GM21390 (cell line): ENCODE data around the gene EPC2.

Experiments used
- ATAC-seq: cut with Tn5 transposase; IDR thresholded peaks from one replicate; pipeline ENCODE4 v1.9.1; 2021; ENCODE audit not compliant: unreplicated experiment

The EPC2 gene, protein sequence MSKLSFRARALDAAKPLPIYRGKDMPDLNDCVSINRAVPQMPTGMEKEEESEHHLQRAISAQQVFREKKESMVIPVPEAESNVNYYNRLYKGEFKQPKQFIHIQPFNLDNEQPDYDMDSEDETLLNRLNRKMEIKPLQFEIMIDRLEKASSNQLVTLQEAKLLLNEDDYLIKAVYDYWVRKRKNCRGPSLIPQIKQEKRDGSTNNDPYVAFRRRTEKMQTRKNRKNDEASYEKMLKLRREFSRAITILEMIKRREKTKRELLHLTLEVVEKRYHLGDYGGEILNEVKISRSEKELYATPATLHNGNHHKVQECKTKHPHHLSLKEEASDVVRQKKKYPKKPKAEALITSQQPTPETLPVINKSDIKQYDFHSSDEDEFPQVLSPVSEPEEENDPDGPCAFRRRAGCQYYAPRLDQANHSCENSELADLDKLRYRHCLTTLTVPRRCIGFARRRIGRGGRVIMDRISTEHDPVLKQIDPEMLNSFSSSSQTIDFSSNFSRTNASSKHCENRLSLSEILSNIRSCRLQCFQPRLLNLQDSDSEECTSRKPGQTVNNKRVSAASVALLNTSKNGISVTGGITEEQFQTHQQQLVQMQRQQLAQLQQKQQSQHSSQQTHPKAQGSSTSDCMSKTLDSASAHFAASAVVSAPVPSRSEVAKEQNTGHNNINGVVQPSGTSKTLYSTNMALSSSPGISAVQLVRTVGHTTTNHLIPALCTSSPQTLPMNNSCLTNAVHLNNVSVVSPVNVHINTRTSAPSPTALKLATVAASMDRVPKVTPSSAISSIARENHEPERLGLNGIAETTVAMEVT

DNA sequence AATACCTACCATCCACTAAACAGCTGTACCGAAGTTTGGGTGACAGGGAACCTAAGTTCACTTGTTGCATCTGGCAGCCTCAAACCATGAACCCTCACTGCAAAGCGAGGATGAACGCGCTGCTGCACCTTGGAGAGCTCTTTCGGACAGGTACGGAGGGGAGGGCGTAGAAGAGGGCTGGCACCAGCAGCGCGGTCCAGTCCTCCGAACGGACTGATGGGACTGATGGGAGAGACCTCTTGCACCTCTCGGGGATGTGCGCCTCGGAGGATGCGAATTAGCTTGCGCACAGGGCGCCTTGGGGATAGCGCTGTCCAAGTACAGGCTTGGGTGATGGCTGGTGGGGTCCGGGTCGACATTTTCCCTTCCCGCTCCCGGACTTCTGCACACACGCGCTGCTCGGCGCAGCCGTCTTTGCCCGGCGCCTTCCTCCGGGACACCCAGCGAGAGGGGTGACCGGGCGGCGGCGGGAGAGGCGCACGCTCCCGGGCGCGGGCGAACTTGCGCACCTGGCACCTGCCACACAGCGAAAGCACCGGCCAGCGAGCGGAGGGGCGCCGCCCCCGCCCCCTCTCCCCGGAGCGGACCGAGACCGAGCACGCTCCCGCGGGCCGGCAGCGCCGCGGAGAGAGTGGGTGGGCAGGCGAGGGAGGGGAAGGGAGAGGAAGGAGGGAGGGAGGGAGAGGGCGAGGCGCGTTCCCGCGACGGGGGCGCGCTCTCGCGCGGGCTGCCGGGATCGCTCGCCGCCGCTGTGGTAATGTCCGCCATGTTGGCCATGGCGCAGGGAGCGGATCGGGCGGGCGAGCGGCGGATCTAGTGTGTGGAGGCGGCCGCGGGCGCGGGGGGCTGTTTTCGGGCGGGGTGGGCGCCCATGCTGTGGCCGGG, at the start of gene EPC2:
Gene EPC2, plus strand, starts transcription at position 754 of the 885 bp plus-strand sequence. CDS start 267 bp downstream, outside the sequence.
- ATAC-seq: peak; percentile 56

DNA sequence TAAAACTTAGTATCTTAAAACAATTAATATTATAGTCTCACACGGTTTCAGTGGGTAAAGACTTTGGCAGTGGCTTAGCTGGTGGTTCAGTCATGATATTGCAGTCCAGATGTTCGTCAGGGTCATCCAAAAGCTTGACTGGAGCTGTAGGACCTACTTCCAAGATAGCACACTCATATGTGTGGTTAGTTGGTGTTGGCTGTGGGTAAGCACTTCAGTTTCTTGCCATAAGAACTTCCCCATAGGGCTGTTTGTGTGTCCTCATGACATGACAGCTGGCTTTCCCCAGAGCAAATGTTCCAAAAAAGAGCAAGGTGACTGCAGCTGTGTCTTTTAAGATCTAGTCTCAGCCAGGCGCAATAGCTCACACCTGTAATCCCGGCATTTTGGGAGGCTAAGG, 48.5 kb upstream of the EPC2 start:
- ATAC-seq: no peak

DNA sequence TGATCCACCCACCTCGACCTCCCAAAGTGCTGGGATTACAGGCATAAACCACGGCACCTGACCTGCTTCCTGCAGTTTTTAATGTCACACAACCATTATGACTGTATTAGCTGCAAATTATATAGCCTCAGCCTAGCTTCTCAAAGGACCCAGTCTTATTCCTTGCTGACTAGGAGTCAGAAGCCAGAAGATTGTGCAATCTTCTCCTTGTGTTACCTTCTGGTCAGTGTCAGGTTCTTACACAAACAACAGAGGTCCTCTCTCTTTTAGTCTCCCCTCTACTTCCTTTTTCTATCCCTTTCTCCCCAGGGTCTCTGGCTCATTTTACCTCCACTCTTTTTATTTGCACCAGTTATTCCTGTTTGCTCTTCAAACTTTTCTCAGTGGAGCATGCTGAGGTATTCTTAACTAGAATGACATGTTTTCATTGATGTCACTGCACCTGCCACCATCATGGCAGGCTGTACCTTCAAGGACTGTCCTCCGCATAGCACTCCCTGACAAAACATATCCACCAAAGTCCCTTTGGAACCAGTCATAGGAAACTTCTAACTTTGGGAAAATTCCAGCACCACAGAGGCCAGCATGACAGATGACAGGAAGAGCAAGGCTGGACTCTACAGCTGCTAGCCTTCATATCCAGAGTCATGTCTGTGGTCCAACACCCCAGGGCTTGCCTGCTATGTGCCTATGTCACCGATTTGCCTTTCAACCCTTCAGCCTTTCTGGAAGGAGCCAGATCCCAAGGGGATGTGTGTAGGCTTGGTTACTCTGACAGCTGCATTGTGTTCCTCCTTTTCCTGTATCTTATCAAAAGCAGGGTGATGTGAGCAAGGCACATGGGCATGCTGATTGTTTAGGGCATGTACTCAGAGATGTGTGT, 45.2 kb upstream of the EPC2 start:
- no peak for ATAC-seq

DNA sequence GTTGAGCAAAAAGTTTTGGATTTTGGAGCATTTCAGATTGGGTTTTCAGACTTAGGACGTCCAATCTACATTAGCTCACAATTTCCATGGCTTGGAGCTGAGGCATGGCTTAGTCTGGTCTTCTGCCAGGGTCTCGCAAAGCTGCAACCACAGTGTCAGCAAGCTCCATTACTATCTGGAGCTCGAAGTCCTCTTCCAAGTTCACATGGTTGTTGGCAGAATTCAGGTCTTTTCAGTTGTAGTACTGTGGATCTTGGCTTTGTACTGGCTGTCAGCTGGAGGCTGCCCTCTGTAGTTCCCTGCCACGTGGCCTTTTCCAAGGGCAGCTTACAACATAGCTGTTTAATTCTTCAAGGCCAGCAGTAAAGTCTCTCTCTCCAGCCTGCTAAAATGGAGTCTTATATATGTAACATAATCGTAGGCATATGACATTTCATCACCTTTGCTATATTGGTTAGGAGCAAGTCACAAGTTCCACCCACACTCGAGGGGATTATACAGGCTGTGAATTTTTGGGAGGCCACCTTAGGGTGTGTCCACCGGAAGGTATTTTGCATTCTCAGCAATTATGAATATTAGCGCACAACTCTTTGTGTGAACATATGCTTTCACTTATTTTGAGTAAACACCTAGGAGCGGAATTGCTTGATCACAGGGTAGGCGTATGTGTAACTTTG, 41.5 kb upstream of the EPC2 start:
- ATAC-seq: peak; percentile 1

DNA sequence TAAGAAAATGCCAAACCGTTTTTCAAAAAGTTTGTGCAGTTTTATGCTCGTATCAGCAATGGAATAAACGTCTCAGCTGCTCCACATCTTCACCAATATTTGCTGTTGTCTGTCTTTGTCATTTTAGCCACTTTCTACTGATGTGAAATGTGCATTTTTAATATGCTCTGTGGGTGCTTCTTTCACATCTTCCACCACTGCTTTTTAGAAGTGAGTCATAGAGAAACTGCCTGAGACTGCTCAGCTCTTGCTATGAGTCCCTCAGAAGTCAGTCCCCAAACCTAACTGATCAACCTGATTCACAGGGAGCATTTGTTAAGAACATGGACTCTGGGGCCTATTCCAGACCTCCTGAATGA, 41.0 kb upstream of the EPC2 start:
- ATAC-seq: peak; percentile 100

DNA sequence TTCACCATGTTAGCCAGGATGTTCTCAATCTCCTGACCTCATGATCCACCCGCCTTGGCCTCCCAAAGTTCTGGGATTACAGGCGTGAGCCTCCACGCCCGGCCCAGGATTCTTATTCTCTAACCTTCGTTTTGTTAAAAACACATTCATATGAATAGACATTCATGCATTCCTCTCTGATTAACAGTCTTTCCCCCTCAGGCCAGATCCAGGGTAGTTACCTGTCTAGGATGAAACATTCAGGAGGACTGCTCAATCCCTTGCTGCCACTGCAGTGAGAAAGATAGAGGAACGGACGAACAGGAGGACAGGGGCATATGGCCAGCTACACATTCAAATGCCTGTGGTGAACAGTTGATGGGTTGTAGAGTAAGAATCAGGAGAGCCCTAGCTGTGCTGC, 39.6 kb upstream of the EPC2 start:
- ATAC-seq: no peak

DNA sequence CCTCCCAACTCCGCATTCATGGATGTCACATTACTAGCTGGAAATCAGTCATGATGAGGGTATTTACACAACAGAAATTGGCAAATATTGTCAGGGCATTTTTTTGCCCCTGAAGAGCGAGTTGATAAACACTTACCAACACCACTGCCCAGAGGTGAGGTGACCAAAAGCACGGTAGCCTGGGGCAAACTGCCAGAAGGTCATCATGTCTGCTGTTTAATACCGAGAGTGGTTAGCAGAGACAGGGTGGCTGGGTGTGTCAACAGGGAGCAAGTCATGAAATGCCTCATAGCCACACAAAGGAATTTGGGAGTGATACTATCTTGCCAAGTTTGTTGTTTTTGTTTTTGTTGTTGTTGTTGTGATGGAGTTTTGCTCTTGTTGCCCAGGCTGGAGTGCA, 37.0 kb upstream of the EPC2 start:
- no peak for ATAC-seq

DNA sequence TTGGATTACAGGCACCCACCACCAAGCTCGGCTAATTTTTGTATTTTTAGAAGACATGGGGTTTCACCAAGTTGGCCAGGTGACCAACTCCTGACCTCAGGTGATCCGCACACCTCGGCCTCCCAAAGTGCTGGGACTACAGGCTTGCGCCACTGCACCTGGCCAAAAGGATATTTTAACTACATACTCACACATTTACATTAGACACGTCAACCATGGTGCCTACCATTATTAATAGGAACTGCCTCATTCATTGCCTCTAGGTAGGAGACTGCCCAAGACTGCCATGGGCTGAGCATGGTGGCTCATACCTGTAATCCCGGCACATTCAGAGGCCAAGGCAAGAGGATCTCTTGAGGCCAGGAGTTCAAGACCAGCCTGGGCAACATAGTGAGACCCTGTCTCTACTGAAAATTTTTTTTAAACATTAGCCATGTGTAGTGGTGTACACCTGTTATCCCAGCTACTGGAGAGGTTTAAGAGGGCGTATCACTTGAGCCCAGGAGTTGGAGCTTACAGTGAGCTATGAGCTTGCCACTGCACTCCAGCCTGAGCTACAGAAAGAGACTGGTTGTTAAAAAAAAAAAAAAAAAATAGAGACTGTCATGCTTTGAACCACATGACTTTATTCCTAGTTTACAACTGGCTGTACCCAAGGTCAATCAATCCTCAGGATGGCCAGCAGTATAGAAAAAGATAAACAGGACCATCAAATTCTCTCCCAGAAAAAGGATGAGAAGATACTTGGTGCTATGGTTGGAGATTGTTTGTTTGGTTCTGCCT, 31.1 kb upstream of the EPC2 start:
- no peak for ATAC-seq

DNA sequence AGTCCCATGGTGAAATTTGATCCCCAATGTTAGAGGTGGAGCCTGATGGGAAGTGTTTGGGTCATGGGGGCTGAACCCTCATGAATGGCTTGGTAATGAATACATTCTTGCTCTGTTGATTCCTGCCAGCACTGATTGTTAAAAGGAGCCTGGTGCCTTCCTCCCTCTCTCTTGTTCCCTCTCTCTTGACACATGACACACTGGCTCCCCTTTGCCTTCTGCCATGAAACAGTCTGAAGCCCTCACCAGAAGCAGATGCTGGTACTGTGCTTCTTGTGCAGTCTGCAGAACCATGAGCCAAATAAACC, 30.6 kb upstream of the EPC2 start:
- ATAC-seq: peak; percentile 14

DNA sequence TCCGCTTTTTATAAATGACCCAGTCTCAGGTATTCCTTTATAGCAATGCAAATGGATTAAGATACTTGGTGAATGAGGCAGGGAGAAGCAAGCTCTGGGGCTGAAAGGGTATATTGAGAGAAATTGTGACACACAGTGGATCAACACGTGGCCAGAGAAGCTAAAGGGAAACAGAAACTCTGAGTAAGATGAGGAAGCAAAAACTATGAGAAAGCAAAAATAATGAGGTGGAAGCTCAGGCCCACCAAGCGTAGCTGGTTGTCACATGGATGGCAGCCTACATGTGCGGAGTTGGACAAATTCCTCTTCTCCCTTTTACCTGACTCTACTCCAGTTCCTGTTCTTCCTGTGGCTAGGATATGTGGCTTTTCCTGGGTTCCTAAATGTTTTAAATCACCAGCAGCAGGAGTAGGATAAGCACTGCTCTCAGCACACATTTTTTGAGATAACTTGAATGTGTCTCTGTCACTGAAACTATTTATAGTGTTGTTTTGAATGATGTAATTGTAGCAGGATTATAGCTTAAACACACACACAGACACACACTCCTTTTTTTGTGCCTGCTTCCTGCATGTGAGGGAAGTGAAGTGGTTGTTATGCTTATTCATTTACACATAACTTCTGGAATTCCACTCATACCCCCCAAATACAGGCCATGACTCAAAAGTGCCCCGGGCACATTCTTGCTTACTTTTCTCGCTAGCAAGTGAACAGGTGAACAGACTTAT, 30.1 kb upstream of the EPC2 start:
- ATAC-seq: peak; percentile 96

DNA sequence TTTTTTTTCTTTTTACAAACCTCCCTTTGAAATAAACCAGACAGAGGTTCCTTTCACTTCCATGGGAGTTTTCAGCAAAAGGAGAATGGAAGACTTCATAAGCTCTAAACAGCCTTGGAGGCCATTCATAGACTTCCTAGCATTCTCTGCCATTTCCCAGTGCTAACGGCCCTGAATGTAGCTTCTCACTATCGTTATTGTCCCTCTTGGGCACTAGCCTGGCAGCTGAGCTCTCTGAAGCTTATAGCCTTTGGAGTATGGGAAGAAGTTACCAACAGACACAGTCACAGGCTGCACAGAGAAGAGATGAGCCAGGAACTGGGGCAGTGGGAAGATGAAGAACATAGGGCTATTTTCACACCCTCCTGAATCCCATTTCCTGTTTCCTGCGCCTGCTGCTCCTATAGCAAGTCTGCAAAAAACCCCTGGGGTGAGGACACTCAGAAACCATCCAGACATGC, 29.1 kb upstream of the EPC2 start:
- no peak for ATAC-seq

DNA sequence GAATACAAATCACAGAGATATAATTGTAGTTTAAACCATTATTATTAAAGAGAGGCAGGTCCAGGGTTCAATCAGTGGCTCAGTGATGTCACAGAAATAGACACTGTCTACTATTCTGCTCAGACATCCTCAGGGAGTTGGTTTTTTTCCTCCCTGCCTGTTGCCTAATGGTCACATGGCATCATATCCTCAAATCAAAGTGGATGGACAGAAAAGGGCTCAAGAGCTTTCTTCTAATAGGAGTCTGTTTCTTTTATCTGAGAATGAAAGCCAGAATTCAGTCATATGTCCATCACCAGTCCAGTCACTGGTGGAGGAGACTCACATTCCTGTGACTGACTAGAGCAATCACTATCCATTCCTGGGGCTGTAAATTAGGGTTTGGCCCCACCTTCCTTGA, 27.9 kb upstream of the EPC2 start:
- no peak for ATAC-seq

DNA sequence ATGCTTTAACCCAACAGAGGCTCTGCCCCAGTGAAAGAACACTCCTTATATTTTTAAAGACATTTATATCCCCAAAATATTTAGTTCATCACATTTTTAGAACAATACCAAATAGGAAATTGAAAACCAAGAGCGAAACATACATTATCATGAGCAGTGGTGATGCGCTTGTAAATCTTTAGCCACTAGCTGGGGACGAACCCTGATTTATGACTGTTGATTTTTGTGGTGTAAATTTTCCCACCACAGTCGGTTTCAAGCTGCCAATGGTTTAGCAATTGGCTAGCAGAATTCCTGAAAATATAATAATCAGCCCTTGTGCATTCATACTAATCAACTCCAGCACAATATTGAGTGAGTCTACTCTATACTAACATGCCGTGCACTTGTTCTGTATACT, 27.3 kb upstream of the EPC2 start:
- no peak for ATAC-seq

DNA sequence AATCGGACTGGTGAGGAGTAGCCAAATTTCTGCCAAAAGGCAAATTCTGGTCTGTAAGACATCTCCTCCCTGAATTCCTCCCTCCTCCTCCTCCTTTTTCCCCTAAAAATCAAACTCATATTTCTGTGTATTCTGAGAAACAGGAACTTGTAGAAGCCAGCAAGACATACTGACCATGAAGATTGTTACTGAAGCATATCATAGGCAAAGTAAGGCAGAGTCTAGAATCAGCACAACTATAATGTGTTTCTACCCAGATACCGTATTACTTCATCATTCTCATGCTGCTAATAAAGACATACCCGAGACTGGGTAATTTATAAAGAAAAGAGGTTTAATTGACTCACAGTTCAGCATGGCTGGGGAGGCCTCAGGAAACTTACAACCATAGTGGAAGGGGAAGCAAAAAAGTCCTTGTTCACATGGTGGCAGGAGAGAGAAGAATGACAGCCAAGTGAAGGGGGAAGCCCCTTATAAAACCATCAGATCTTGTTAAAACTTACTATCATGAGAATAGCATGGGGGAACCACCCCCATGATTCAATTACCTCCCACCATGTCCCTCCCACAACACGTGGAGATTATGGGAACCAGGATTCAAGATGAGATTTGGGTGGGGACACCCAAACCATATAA, 24.9 kb upstream of the EPC2 start:
- ATAC-seq: no peak

DNA sequence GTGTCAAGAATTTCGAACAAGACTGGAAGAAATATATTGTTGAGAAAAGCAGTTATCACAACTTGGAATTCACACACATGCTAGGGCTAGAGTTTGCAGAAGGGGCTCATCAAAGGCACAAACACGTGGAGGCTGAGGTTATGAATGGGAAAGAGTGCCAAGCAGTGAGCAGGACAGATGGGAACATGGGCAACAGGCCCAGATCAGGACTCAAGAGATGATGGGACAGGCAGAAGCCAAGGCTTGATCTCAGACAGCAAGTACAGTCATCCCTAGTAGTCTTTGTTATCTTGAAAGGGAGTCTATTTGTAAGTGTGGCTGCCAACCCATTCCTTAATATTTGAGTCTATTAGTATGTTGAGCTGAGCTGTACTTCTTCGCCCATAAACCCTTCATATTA, 22.2 kb upstream of the EPC2 start:
- ATAC-seq: no peak

DNA sequence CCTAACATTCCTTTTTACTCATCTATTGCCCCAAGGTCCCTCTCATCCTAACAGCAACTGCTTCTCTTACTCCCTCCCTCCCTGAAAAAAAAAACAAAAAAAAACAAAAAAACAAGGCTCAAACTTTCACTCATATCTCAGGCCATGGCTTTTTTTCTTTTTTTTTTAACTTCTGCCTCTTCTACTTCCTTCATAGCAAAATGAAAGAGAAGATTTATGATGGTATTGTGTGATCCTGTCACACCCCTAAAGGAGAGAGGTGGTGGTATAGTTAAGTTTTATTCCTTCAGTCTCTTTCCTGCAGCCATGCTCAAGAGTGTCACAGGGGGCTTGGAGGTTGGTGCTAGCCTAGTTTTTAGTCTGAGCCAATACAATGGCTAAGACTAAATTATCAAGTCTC, 21.5 kb upstream of the EPC2 start:
- ATAC-seq: no peak

DNA sequence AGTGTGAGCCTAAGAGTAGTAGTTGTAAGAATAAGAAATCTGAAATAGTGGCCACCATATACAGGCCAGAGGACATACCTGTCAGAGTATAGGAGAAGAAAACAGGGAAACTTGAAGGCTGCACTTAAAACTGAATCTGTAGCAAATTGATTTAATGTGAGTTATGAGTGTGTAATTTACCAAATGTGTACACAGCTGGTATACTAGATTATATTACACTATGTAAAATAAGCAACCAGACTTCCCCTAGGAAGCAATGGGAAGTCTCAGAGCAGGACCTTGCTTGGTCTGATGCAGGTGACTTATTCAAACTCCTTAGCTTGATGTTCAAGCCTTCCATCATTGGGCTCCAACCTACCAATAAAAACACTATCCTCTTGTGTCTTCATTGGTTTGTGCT, 17.3 kb upstream of the EPC2 start:
- ATAC-seq: no peak

DNA sequence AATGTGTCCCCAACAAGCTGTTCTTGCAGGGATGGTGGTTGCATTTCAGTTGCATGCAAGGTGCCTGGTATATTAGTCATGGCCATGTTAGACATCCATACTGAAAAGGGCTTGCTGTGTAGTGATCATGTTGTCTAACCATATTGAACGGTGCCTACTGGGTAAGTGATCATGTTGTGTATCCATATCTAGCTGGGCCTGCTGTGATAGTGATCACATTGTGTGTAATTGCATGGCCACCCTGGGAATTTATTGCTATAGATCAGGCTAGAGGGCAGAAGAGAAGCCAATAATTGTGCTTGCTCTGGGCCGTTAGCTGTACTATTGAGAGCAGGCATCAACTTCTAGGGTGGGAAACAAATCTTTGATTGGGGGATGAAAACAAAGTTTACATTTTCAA, 9.8 kb upstream of the EPC2 start:
- no peak for ATAC-seq
